Neuronal stem cell (in vitro differentiated cells): Measurements from ENCODE around the gene BST1.

Experiments used
- DNase-seq: peaks from one replicate; pipeline ENCODE4 v3.0.0-alpha.2; 2013; ENCODE audit warnings: low spot score
- H2AFZ ChIP-seq: one replicate; pipeline ENCODE4 v1.6.1; 2013; ENCODE audit warnings: mild to moderate bottlenecking, low read length, inconsistent platforms
- H2AK5ac ChIP-seq: 2 replicates; pipeline ENCODE4 v1.6.1; 2013; ENCODE audit warnings: low read depth, mild to moderate bottlenecking, inconsistent platforms, low read length, moderate library complexity, mixed read lengths
- H2BK120ac ChIP-seq: 2 replicates; pipeline ENCODE4 v1.6.1; 2013; ENCODE audit warnings: low read depth, mild to moderate bottlenecking, inconsistent platforms, low read length, moderate library complexity, mixed read lengths
- H2BK12ac ChIP-seq: one replicate; pipeline ENCODE4 v1.6.1; 2013; ENCODE audit warnings: low read length, inconsistent platforms
- H2BK15ac ChIP-seq: 2 replicates; pipeline ENCODE4 v1.6.1; 2013; ENCODE audit warnings: mild to moderate bottlenecking, low read length, inconsistent platforms, mixed read lengths
- H2BK5ac ChIP-seq: one replicate; pipeline ENCODE4 v1.6.1; 2013; ENCODE audit warnings: inconsistent platforms, mild to moderate bottlenecking, low read length, moderate library complexity
- H3K14ac ChIP-seq: one replicate; pipeline ENCODE4 v1.6.1; 2013; ENCODE audit warnings: low read length, inconsistent platforms
- H3K18ac ChIP-seq: 2 replicates; pipeline ENCODE4 v1.6.1; 2013; ENCODE audit warnings: low read length, inconsistent platforms
- H3K23ac ChIP-seq: 2 replicates; pipeline ENCODE4 v1.6.1; 2013; ENCODE audit warnings: low read depth, mild to moderate bottlenecking, mixed read lengths, low read length, inconsistent platforms; ENCODE audit not compliant: poor library complexity
- H3K27ac ChIP-seq: replicated peaks from 3 replicates; pipeline ENCODE4 v1.5.1; 2013; ENCODE audit warnings: low read length, inconsistent platforms
- H3K27me3 ChIP-seq, 3 experiments: 2 replicates each; pipeline ENCODE4 v1.6.1; 2013; ENCODE audit warnings: low read length in 3 of 3, mild to moderate bottlenecking in 2 of 3, inconsistent platforms in 1 of 3, low read depth in 1 of 3, mixed read lengths in 1 of 3, moderate library complexity in 1 of 3; ENCODE audit not compliant: control insufficient read depth in 3 of 3, insufficient read depth in 3 of 3
- H3K36me3 ChIP-seq, 2 donors: replicated peaks in 1 of 2; 2 replicates each; pipeline ENCODE4 v1.6.1; 2013; ENCODE audit warnings: low read length in 2 of 2; ENCODE audit not compliant: control insufficient read depth in 2 of 2, insufficient read depth in 2 of 2
- H3K4ac ChIP-seq: 2 replicates; pipeline ENCODE4 v1.6.1; 2013; ENCODE audit warnings: inconsistent platforms, mild to moderate bottlenecking, low read length, moderate library complexity
- H3K4me1 ChIP-seq, 2 donors: 1 replicate in 1 of 2; 2 replicates in 1 of 2; pipeline ENCODE4 v1.6.1; 2013; ENCODE audit warnings: low read length in 2 of 2, low read depth in 1 of 2; ENCODE audit not compliant: control insufficient read depth in 2 of 2, insufficient read depth in 1 of 2
- H3K4me2 ChIP-seq: one replicate; pipeline ENCODE4 v1.6.1; 2013; ENCODE audit warnings: mild to moderate bottlenecking, low read length, inconsistent platforms; ENCODE audit not compliant: insufficient read depth, poor library complexity, severe bottlenecking
- H3K4me3 ChIP-seq, 2 donors: 2 replicates each; pipeline ENCODE4 v1.5.1; 2013; ENCODE audit warnings: low read length in 2 of 2, mild to moderate bottlenecking in 2 of 2, inconsistent platforms in 1 of 2, moderate library complexity in 1 of 2
- H3K79me1 ChIP-seq: one replicate; pipeline ENCODE4 v1.6.1; 2013; ENCODE audit warnings: low read depth, mild to moderate bottlenecking, inconsistent platforms, low read length, moderate library complexity
- H3K9ac ChIP-seq: one replicate; pipeline ENCODE4 v1.6.1; 2013; ENCODE audit warnings: mild to moderate bottlenecking, low read depth, low read length, inconsistent platforms; ENCODE audit not compliant: poor library complexity
- H3K9me3 ChIP-seq, 2 donors: replicated peaks in 1 of 2; 2 replicates each; pipeline versions ENCODE3 to v1.6.1; 2013; ENCODE audit warnings: low read length in 2 of 2, mild to moderate bottlenecking in 2 of 2, inconsistent platforms in 1 of 2, low read depth in 1 of 2, mixed read lengths in 1 of 2, moderate library complexity in 1 of 2; ENCODE audit not compliant: control insufficient read depth in 2 of 2, insufficient read depth in 1 of 2
- H4K8ac ChIP-seq: one replicate; pipeline ENCODE4 v1.6.1; 2013; ENCODE audit warnings: low read depth, mild to moderate bottlenecking, inconsistent platforms, low read length, moderate library complexity
- H4K91ac ChIP-seq: one replicate; pipeline ENCODE4 v1.6.1; 2013; ENCODE audit warnings: low read length, low read depth, mild to moderate bottlenecking, inconsistent platforms; ENCODE audit not compliant: poor library complexity
- WGBS, 2 donors: extraction: QIAGEN DNeasy Blood & Tissue Kit; methylation state at CpG; one replicate each; pipeline ENCODE4 v1.1.7; 2013; ENCODE audit warnings: missing lambda C conversion rate in 2 of 2, mixed read lengths in 1 of 2; ENCODE audit not compliant: insufficient read length in 2 of 2, insufficient replicate concordance in 1 of 2; ENCODE audit errors: extremely low coverage in 2 of 2; 5-methylcytosine and 5-hydroxymethylcytosine counted together

The BST1 gene

GRCh38 chr4:15717657-15718416, 15.0 kb downstream of the BST1 start:
- Histone ChIP-seq H3K27ac (no peak overlapping the region), H2BK120ac (no peak overlapping the region)

GRCh38 chr4:15718465-15718864, 15.6 kb downstream of the BST1 start:
- Histone ChIP-seq H2AK5ac (no peak overlapping the region), H3K27me3 (peaks cover 0 to 2% (median 0%) of the 10 kb centered on the region in 3 experiments), H3K23ac (no peak overlapping the region), H4K91ac (no peak overlapping the region), H3K18ac (no peak overlapping the region), H3K36me3 (no peaks in the 10 kb centered on the region), H3K14ac (no peak overlapping the region), H3K79me1 (no peaks in the 10 kb centered on the region), H3K4me2 (no peak overlapping the region), H2BK5ac (no peak overlapping the region), H2BK12ac (no peak overlapping the region), H3K9ac (no peak overlapping the region), H3K9me3 (no peaks in the 10 kb centered on the region), H2BK120ac (no peak overlapping the region), H3K4me1 (peaks cover 0 to 6% of the 10 kb centered on the region in 2 donors), H4K8ac (no peak overlapping the region), H3K27ac (no peak overlapping the region), H2BK15ac (no peak overlapping the region), H2AFZ (no peak overlapping the region), H3K4ac (no peak overlapping the region), H3K4me3 (no peak overlapping the region)
- DNase-seq, result no peak
- no CpG with 5 or more reads among the region's 5 CpGs for WGBS, 2 donors

More at GRCh38 chr4:15717657-15718416, 15.0 kb downstream of the BST1 start:
- Histone ChIP-seq H3K79me1 (no peaks in the 10 kb centered on the region), H3K4ac (no peak overlapping the region), H2BK12ac (no peak overlapping the region), H3K18ac (no peak overlapping the region), H3K4me3 (no peak overlapping the region), H2BK15ac (no peak overlapping the region), H4K91ac (no peak overlapping the region), H3K9me3 (no peaks in the 10 kb centered on the region), H3K23ac (no peak overlapping the region), H2AK5ac (no peak overlapping the region), H3K36me3 (no peaks in the 10 kb centered on the region), H3K4me2 (no peak overlapping the region), H2BK5ac (no peak overlapping the region), H3K4me1 (peaks cover 0 to 6% of the 10 kb centered on the region in 2 donors), H4K8ac (no peak overlapping the region), H3K27me3 (peaks cover 0 to 2% (median 0%) of the 10 kb centered on the region in 3 experiments), H2AFZ (no peak overlapping the region), H3K9ac (no peak overlapping the region), H3K14ac (no peak overlapping the region)
- WGBS, 2 donors, result no CpG with 5 or more reads among the region's 3 CpGs
- no peak for DNase-seq

- no CpG with 5 or more reads among the region's 7 CpGs for WGBS, 2 donors
- no peak overlapping the region for H2BK15ac ChIP-seq
- H4K91ac ChIP-seq, result no peak overlapping the region
These were observed 16.1 kb downstream of the BST1 start for GRCh38 chr4:15718959-15719358.

GRCh38 chr4:15719506-15719905, 16.6 kb downstream of the BST1 start:
- no peaks in the 10 kb centered on the region for H3K36me3 ChIP-seq
- H3K9ac ChIP-seq, result no peak overlapping the region
- H3K4me1 ChIP-seq, result peaks cover 0 to 6% of the 10 kb centered on the region in 2 donors
- no peak overlapping the region for H2AK5ac ChIP-seq
- H2BK15ac ChIP-seq, result no peak overlapping the region
- peaks cover 0 to 4% (median 0%) of the 10 kb centered on the region in 3 experiments for H3K27me3 ChIP-seq
- H2BK5ac ChIP-seq, result no peak overlapping the region
- H3K9me3 ChIP-seq, result no peaks in the 10 kb centered on the region
- H4K91ac ChIP-seq, result no peak overlapping the region
- no peak overlapping the region for H2AFZ ChIP-seq
- H3K4ac ChIP-seq, result no peak overlapping the region
- no CpG with 5 or more reads among the region's 4 CpGs for WGBS, 2 donors
- no peak overlapping the region for H2BK12ac ChIP-seq
- no peak overlapping the region for H3K14ac ChIP-seq
- no peak overlapping the region for H3K23ac ChIP-seq
- H3K4me2 ChIP-seq, result no peak overlapping the region
- H3K18ac ChIP-seq, result no peak overlapping the region
- no peak for DNase-seq
- H2BK120ac ChIP-seq, result no peak overlapping the region
- no peak overlapping the region for H4K8ac ChIP-seq
- H3K4me3 ChIP-seq, result no peak overlapping the region
- H3K79me1 ChIP-seq, result no peaks in the 10 kb centered on the region
- H3K27ac ChIP-seq, result no peak overlapping the region

More at GRCh38 chr4:15718959-15719358, 16.1 kb downstream of the BST1 start:
- Histone ChIP-seq H4K8ac (no peak overlapping the region), H3K9me3 (no peaks in the 10 kb centered on the region), H3K23ac (no peak overlapping the region), H3K14ac (no peak overlapping the region), H2BK12ac (no peak overlapping the region), H2AFZ (no peak overlapping the region), H2AK5ac (no peak overlapping the region), H3K4me1 (peaks cover 0 to 6% of the 10 kb centered on the region in 2 donors), H3K36me3 (no peaks in the 10 kb centered on the region), H2BK120ac (no peak overlapping the region), H3K18ac (no peak overlapping the region), H3K27me3 (peaks cover 0 to 2% (median 0%) of the 10 kb centered on the region in 3 experiments), H3K4me2 (no peak overlapping the region), H3K9ac (no peak overlapping the region), H3K4ac (no peak overlapping the region), H3K79me1 (no peaks in the 10 kb centered on the region), H3K27ac (no peak overlapping the region), H2BK5ac (no peak overlapping the region), H3K4me3 (no peak overlapping the region)
- DNase-seq, result no peak
